CD4-positive, alpha-beta T cell (primary cell): Measurements from ENCODE around the gene KIAA1328. TPM values are rescaled to one million over a fixed set of nuclear protein-coding genes. Genes with fewer than 3 reads are reported as not detected.

ENCODE experiments used
- ATAC-seq: fragments of 200-7000 bp; cut with Tn5 transposase; one replicate; pipeline ENCODE4 v1.10.0; 2022; ENCODE audit warnings: mild to moderate bottlenecking; ENCODE audit not compliant: poor library complexity
- CTCF ChIA-PET: fragments of 350-600 bp; sonication (Branson Sonifier 250); formaldehyde crosslinking; loops from one replicate; lab custom pipeline; 2021; ENCODE audit warnings: antibody characterized with exemption, inconsistent platforms; lab: Charles Lee
- POLR2A ChIA-PET: fragments of 350-600 bp; sonication (Branson Sonifier 250); formaldehyde crosslinking; loops from one replicate; lab custom pipeline; 2021; ENCODE audit warnings: antibody characterized with exemption, inconsistent platforms; lab: Charles Lee
- DNase-seq, 14 experiments: peaks; one replicate each; pipeline ENCODE4 v3.0.0-alpha.2; 2013 to 2020; ENCODE audit warnings: mixed read lengths in 2 of 14
- H3K27ac ChIP-seq, 2 donors: one replicate each; pipeline versions ENCODE4 v1.5.1 to v1.7.0; 2013; ENCODE audit warnings: low read length in 2 of 2, low read depth in 1 of 2, mild to moderate bottlenecking in 1 of 2
- H3K27me3 ChIP-seq, 2 experiments: 1 replicate in 1 of 2; 2 replicates in 1 of 2; pipeline versions ENCODE4 v1.6.1 to v1.7.0; 2013; ENCODE audit warnings: low read length in 2 of 2, control low read depth in 1 of 2, mild to moderate bottlenecking in 1 of 2, moderate library complexity in 1 of 2; ENCODE audit not compliant: insufficient read depth in 2 of 2, control insufficient read depth in 1 of 2
- H3K36me3 ChIP-seq: one replicate; pipeline ENCODE4 v1.6.1; 2013; ENCODE audit warnings: low read length, control low read depth; ENCODE audit not compliant: insufficient read depth
- H3K4me1 ChIP-seq: one replicate; pipeline ENCODE4 v1.6.1; 2013; ENCODE audit warnings: low read length, control low read depth; ENCODE audit not compliant: insufficient read depth
- H3K4me3 ChIP-seq: one replicate; pipeline ENCODE4 v1.5.1; 2013; ENCODE audit warnings: mild to moderate bottlenecking, low read length, moderate library complexity
- H3K9me3 ChIP-seq, 2 experiments: 1 replicate in 1 of 2; 2 replicates in 1 of 2; pipeline versions ENCODE4 v1.6.1 to v1.7.0; 2013; ENCODE audit warnings: low read length in 2 of 2, mild to moderate bottlenecking in 2 of 2, control low read depth in 1 of 2, moderate library complexity in 1 of 2; ENCODE audit not compliant: control insufficient read depth in 1 of 2, insufficient read depth in 1 of 2
- H3K27ac Mint-ChIP-seq: one replicate; pipeline ENCODE4 v1.8.0; 2020; ENCODE audit warnings: mixed read lengths
- H3K27me3 Mint-ChIP-seq: one replicate; pipeline ENCODE4 v1.8.0; 2021; ENCODE audit warnings: mixed read lengths
- H3K36me3 Mint-ChIP-seq: one replicate; pipeline ENCODE4 v1.8.0; 2021; ENCODE audit warnings: low read depth, mixed read lengths
- H3K4me1 Mint-ChIP-seq: one replicate; pipeline ENCODE4 v1.8.0; 2021; ENCODE audit warnings: low read depth, mixed read lengths
- H3K4me3 Mint-ChIP-seq: one replicate; pipeline ENCODE4 v1.8.0; 2020; ENCODE audit warnings: mild to moderate bottlenecking, mixed read lengths
- H3K9me3 Mint-ChIP-seq: one replicate; pipeline ENCODE4 v1.8.0; 2020; ENCODE audit warnings: mixed read lengths
- intact Hi-C, 2 experiments: fragments of 100-400 bp; cut with DNase I in 1 of 2; cut with micrococcal nuclease in 1 of 2; formaldehyde crosslinking; loops; one replicate each; pipeline versions ENCODE4 v1.15.1 to v1.9.0; 2023 to 2025; cut with DNase I, micrococcal nuclease
- total RNA-seq, 174 experiments: library from RNA in 2 of 174; stranded (reverse) in 2 of 174; gene quantifications; one replicate each; pipeline ENCODE4 v1.2.3 and lab custom pipeline; 2021 to 2026
- TF ChIP-seq, protein P1 (sequence below): fragments of 200-600 bp; IDR thresholded peaks from one replicate; pipeline ENCODE4 v1.8.0; 2022; ENCODE audit warnings: antibody characterized with exemption, mild to moderate bottlenecking

KIAA1328 gene
- total RNA-seq, 2 experiments from 2014 or later: 8.7 to 9.4 TPM

DNA sequence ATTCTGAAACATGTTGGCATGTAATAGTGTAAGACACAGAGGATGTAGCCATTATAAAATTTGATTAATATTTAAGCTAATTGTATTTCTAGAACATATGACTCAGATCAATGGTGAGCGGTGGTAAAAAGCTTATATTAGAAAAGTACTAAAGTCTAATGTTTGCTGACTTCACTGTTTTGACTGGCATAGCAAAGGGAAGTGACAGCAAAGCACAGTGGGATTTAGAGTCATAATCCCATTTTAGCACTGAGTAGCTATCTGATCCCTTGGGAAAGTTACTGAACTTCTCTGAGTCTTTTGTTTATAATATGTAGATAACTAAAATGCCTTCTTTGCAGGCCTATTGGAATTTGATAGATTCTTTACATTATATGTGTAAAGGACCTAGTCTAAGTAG, 60.4 kb downstream of the KIAA1328 start:
- Mint-ChIP-seq H3K36me3 (peaks cover 40% of the 10 kb centered on the region), H3K27ac (no peak overlapping the region), H3K4me1 (peaks cover 6% of the 10 kb centered on the region), H3K9me3 (no peaks in the 10 kb centered on the region), H3K4me3 (no peak overlapping the region), H3K27me3 (no peaks in the 10 kb centered on the region)
- Histone ChIP-seq H3K27me3 (no peaks in the 10 kb centered on the region), H3K9me3 (no peaks in the 10 kb centered on the region), H3K4me1 (no peaks in the 10 kb centered on the region), H3K36me3 (no peaks in the 10 kb centered on the region), H3K27ac (no peak overlapping the region), H3K4me3 (no peak overlapping the region)
- ATAC-seq: no peak
- TF ChIP-seq, protein P1, sequence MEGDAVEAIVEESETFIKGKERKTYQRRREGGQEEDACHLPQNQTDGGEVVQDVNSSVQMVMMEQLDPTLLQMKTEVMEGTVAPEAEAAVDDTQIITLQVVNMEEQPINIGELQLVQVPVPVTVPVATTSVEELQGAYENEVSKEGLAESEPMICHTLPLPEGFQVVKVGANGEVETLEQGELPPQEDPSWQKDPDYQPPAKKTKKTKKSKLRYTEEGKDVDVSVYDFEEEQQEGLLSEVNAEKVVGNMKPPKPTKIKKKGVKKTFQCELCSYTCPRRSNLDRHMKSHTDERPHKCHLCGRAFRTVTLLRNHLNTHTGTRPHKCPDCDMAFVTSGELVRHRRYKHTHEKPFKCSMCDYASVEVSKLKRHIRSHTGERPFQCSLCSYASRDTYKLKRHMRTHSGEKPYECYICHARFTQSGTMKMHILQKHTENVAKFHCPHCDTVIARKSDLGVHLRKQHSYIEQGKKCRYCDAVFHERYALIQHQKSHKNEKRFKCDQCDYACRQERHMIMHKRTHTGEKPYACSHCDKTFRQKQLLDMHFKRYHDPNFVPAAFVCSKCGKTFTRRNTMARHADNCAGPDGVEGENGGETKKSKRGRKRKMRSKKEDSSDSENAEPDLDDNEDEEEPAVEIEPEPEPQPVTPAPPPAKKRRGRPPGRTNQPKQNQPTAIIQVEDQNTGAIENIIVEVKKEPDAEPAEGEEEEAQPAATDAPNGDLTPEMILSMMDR: no peak
- intact Hi-C loops: no loop called here
- no peak for DNase-seq
- CTCF ChIA-PET: no interaction called here
- POLR2A ChIA-PET: no interaction called here

DNA sequence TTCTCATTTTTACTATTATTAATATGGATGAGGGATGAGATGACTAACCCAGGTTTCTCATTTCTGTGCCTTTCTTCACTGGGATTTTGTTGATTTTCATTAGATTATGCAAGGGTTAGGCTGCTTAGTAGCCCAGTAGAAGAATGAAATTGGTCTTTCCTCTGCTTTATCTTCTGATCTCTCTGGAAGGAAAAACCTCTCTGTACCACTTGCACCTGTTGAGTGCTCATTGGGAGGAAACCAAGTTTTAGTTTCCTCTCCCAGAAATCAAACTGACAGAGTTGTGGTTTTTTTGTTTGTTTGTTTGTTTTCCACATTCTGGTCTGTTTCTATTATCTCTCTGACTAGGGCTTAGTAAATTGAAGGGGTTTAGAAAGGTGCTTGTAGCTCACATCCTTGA, 60.8 kb downstream of the KIAA1328 start:
- Histone ChIP-seq H3K27me3 (no peaks in the 10 kb centered on the region), H3K36me3 (no peaks in the 10 kb centered on the region), H3K27ac (no peak overlapping the region), H3K9me3 (no peaks in the 10 kb centered on the region), H3K4me1 (no peaks in the 10 kb centered on the region), H3K4me3 (no peak overlapping the region)
- ATAC-seq: no peak
- no peaks in the 10 kb centered on the region for H3K27me3 Mint-ChIP-seq
- CTCF ChIA-PET: no interaction called here
- POLR2A ChIA-PET: no interaction called here
- TF ChIP-seq, protein P1: no peak
- H3K36me3 Mint-ChIP-seq: peaks cover 42% of the 10 kb centered on the region
- no peak for DNase-seq
- no peak overlapping the region for H3K27ac Mint-ChIP-seq
- intact Hi-C loops: no loop called here
- peaks cover 6% of the 10 kb centered on the region for H3K4me1 Mint-ChIP-seq
- no peaks in the 10 kb centered on the region for H3K9me3 Mint-ChIP-seq
- no peak overlapping the region for H3K4me3 Mint-ChIP-seq

DNA sequence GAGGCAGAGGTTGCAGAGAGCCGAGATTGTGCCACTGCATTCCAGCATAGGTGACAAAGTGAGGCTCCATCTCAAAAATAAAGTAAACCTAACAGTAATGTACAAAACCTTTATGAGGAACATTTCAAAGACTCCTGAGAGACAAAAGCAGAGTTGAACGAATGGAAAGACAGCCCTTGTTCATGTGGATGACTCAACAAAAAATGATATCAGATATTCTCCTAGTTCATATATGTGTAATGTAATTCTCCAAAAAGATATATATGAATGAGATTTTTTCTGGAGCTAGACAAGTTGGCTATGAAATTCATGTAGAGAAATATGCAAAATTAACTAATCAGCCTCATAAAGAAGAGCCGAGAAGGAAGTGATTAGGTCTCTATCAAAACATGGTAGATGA, 61.7 kb downstream of the KIAA1328 start:
- no peak for ATAC-seq
- peaks cover 6% of the 10 kb centered on the region for H3K4me1 Mint-ChIP-seq
- no peak for DNase-seq
- H3K27ac ChIP-seq: no peak overlapping the region
- ChIA-PET POLR2A (no interaction called here), CTCF (no interaction called here)
- H3K27me3 ChIP-seq: no peaks in the 10 kb centered on the region
- no peak overlapping the region for H3K27ac Mint-ChIP-seq
- H3K36me3 ChIP-seq: no peaks in the 10 kb centered on the region
- no peaks in the 10 kb centered on the region for H3K9me3 ChIP-seq
- intact Hi-C loops: no loop called here
- peaks cover 44% of the 10 kb centered on the region for H3K36me3 Mint-ChIP-seq
- no peaks in the 10 kb centered on the region for H3K27me3 Mint-ChIP-seq
- H3K9me3 Mint-ChIP-seq: no peaks in the 10 kb centered on the region
- TF ChIP-seq, protein P1: no peak
- no peaks in the 10 kb centered on the region for H3K4me1 ChIP-seq
- H3K4me3 ChIP-seq: no peak overlapping the region
- no peak overlapping the region for H3K4me3 Mint-ChIP-seq
